GM21786 (cell line): Measurements from ENCODE around the gene LRP3.
"Not testable (repeated sequence)": the region's sequence is repeated elsewhere in the genome, so short reads cannot be mapped to it uniquely, and the experiment has no call there.

Experiments used
- ATAC-seq: cut with Tn5 transposase; IDR thresholded peaks from one replicate; pipeline ENCODE4 v1.9.1; 2021; ENCODE audit not compliant: unreplicated experiment

Gene LRP3

DNA sequence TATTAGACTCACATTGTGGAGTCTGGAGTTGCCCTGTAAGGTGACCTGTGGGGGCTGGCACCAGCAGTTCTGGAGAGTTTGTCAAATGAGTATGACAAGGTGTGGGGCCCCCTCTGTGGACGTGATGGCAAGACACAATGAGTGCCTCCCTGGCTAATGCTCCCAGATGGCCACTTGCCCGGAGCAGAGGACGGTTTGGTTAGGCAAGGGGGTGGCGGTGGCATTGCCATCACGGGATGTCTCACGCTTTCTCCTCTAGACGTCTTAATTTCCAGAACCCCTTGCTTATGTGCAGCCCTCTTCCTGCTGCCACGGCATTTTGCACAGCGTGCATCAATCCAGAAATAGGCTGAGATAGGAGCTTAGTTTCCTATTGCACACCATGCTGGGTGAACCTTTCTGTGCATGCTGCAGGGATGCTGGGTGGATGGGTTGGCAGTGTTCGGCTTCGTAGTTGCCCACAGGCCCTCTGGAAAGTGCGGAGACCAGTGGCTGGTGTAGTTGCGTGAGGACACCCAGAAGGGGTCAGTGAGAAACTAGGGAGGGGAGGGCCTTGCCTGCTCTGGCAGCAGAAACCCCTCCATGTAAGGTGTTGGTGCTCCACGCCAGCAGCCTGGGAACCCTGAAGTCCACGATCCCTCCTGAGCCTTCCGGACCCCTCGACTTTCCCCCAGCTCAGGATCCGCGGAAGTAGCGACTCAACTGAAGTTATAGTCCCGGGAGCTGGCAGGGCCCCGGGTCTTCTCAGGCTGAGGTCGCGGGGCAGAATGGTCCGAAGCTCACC, 18.1 kb upstream of the LRP3 start:
- no peak for ATAC-seq

- ATAC-seq = peak; percentile 77
Observed at GRCh38 chr19:33176670-33177416, 17.3 kb upstream of the LRP3 start.

DNA sequence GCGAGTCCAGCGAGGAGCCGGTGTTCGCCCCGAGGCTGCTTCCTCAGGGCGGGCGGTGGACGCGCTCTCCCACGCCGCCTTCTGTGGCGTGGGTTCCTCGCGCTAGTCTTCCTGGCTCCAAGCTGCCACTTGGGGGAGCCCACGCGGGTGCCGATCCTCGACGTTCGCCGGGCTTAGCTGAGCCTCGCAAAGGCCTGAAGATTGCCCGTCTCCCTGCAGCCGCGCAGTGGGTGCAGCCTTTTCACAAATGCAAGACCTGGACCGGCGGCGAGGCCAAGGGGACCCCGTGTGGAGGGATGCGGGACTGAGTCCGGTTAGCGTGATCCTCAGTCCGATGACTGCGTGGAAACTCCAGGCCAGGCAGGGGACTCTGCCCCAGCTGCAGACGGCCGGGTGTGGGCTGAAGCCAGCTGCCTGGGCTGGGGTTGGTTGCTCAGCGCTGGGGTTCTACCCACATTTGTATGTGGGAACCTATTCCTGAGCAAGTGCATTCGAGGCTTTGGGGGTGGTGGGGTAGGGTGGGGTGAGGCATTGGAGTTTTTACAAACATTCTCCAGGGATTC, 16.6 kb upstream of the LRP3 start:
- peak; percentile 21 for ATAC-seq

GRCh38 chr19:33186431-33187182, 7.5 kb upstream of the LRP3 start:
- ATAC-seq = no peak

- ATAC-seq = no peak
Observed at GRCh38 chr19:33187183-33187540, 7.0 kb upstream of the LRP3 start.

DNA sequence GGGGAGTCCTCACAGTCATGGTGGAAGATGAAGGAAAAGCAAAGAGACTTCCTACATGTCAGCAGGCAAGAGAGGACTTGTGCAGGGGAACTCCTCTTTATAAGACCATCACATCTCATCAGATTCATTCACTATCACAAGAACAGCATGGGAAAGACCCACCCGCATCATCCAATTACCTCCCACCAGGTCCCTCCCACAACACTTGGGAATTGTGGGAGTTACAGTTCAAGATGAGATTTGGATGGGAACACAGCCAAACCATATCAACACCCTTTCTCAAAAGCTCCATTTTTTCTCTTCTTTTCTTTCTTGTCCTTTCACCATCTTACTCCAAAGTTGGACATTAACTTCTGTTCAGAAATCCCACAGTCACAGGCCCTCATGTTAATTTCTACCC, 4.7 kb upstream of the LRP3 start:
- no peak for ATAC-seq

DNA sequence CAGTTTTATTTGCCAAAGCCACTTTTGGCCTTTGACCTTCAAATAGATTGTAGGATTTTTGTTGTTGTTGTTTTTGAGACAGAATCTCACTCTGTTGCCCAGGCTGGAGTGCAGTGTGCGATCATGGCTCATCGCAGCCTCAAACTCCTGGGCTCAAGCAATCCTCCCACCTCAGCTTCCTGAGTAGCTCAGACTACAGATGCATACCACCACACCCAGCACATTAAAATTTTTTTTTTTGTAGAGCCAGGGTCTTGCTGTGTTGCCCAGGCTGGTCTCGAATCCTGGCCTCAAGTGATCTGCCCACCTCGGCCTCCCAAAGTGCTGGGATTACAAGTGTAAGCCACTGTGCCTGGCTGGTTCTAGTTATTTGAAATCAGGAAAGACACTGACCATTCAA, 3.0 kb upstream of the LRP3 start:
- ATAC-seq = not testable (repeated sequence)

- ATAC-seq = no peak
Observed at GRCh38 chr19:33191501-33191900, 2.6 kb upstream of the LRP3 start.

DNA sequence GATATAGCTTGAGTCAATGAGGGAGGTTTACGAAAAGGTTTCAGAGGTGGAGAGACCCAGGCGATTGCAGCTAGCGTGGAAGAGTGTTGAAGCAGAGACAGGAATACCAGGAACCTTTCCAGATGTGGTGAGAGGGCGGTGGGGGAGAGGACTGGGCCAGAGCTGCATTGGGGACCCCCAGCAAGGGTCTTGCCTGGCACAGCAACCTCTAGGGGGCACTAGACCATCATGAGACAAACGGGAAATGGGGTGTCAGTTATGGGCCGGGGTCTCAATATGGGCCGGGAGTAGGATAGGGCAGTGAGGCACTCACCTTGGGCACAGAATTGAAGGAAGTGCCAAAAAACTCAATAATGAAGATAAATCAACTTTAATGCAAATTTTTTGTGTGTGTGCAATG, 2.1 kb upstream of the LRP3 start:
- ATAC-seq = no peak

- no peak for ATAC-seq
Observed at GRCh38 chr19:33193269-33193864, 763 bp upstream of the LRP3 start.

- no peak for ATAC-seq
Observed at GRCh38 chr19:33194532-33194885, 379 bp downstream of the LRP3 start.

- no peak for ATAC-seq
Observed at GRCh38 chr19:33194886-33195644, 935 bp downstream of the LRP3 start.

GRCh38 chr19:33195645-33196347, 1.7 kb downstream of the LRP3 start:
- no peak for ATAC-seq

GRCh38 chr19:33196446-33197193, 2.5 kb downstream of the LRP3 start:
- no peak for ATAC-seq

DNA sequence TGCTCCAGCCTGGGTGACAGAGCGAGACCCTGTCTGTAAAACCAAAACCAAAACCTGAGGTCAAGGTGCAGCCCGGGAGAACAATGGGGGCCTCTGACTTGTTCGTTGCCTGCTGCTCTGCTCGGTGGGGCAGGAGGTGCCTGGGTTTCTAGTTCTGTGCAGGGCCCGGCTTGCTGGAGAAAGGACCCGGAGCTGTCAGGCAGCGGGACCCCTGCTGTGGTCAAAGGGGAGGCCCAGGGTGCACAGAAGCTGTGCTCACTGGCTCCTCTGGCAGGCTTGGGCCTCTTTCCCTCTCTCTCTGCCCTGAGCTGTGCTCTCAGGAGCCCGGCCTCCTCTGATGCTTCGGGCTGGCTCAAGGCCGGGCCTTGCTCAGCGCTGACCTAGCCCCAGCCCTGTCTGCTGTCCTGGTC, 3.5 kb downstream of the LRP3 start:
- ATAC-seq = no peak

DNA sequence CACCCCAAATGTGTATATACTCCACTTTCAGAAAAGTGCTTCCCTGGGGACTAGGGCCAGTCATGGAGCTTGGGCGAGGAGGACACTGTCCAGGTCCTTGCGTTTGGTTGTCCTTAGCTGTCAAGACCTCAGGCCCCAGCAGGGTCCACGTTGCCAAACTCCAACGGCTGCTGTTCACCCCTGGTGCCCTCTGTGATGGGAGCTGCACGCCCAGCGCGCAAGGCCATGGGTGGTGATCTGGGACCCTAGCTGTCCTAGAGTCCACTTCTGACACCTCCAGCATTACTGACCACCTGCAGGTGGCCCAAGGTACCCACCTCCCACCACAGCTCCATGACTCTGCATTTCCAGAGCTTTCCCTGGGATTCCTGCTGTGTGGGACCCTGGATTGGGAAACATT, 4.0 kb downstream of the LRP3 start:
- ATAC-seq = no peak

GRCh38 chr19:33199441-33200265, 5.5 kb downstream of the LRP3 start:
- ATAC-seq = no peak

DNA sequence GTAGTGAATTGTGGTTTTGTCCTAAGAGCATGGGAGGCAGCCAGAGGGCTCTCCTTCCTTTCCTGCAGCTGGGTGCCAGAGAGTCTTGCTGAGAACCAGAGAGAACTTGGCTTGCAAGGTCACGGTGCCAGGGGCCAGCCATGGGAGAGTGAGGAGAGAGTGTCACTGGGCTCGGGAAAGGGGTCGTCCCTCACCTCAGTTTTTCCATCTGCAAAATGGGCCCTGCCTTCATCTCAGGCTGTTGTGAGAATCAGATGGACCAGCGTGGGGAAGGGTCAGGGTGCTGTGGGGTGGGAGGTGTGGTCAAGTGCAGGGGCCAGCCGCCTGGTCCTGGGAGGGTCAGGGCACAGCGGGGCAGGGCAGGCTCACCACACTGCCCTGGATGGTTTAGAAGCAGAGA, 7.3 kb downstream of the LRP3 start:
- no peak for ATAC-seq
